Endothelial cell of umbilical vein (primary cell): ENCODE results near the gene NBL1.

Source experiments
- CTCF ChIP-seq, 2 donors: IDR thresholded peaks; 1 replicate in 1 of 2; 2 replicates in 1 of 2; pipeline ENCODE4 v1.5.1; 2011; ENCODE audit warnings: low read length in 2 of 2, mild to moderate bottlenecking in 2 of 2, moderate library complexity in 2 of 2, control low read depth in 1 of 2, inconsistent platforms in 1 of 2, low read depth in 1 of 2; ENCODE audit not compliant: insufficient read depth in 1 of 2; ENCODE audit errors: extremely low read depth in 1 of 2
- EZH2 ChIP-seq: IDR thresholded peaks from 2 replicates; pipeline ENCODE4 v1.6.1; 2012; ENCODE audit warnings: borderline replicate concordance, low read depth, mild to moderate bottlenecking, moderate library complexity, low read length, inconsistent platforms; ENCODE audit not compliant: severe bottlenecking
- GATA2 ChIP-seq: IDR thresholded peaks from 2 replicates; pipeline ENCODE4 v1.7.0; 2011; ENCODE audit warnings: low read depth, mild to moderate bottlenecking, moderate library complexity, mixed read lengths, low read length; ENCODE audit not compliant: insufficient read length, insufficient read depth
- JUN ChIP-seq: IDR thresholded peaks from 2 replicates; pipeline ENCODE4 v1.6.1; 2011; ENCODE audit warnings: borderline replicate concordance, low read depth; ENCODE audit not compliant: insufficient read length, insufficient read depth
- POLR2A ChIP-seq: IDR thresholded peaks from 2 replicates; pipeline ENCODE4 v1.6.1; 2012; ENCODE audit warnings: low read depth, mild to moderate bottlenecking, control low read depth, low read length
- POLR2AphosphoS5 ChIP-seq: IDR thresholded peaks from 2 replicates; pipeline ENCODE4 v1.6.1; 2012; ENCODE audit warnings: low read depth, mild to moderate bottlenecking, control low read depth, low read length, moderate library complexity; ENCODE audit not compliant: insufficient read depth
- TF ChIP-seq, protein P1 (sequence below): IDR thresholded peaks from 2 replicates; pipeline ENCODE4 v1.6.1; 2011; ENCODE audit not compliant: insufficient read depth, insufficient read length

DNA sequence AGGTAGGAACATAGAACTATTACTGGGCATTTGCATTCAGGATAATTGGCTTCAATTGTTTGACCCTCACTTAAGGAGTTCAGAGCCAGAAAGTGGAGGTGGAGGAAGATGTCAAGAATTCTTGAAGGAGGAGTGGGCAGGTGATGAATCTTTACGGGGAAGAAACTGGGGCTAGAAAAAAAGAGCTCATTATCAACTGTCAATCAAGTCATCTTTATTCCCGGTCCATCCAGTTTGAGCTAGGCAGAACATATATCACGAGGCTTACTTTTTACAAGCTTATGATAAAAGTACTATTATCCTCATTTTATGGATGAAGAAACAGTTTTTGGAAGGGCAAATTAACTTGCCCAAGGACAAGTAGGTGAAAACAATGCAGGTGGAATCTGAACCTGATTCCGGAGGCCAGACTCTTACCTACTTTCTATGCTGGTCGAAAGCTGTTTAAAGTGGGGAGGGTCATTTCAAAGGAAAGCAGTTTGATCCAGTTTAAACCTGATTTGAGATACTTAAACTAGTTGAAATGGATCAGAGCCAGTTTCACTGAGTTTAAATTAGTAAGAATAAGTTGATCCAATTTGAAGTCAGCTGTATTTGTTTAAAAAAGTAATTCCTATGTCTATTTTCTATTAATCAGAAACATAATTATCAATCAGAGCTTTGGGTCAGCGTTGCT, 13.3 kb upstream of the NBL1 start:
- no peak for TF ChIP-seq CTCF (IDR thresholded peaks at IDR 0.05; ENCODE audit: extremely low read depth in 1 of 2, insufficient read depth in 1 of 2, low read depth in 1 of 2, low read length in 2 of 2)
- TF ChIP-seq EZH2, result no peak
- TF ChIP-seq, protein P1, sequence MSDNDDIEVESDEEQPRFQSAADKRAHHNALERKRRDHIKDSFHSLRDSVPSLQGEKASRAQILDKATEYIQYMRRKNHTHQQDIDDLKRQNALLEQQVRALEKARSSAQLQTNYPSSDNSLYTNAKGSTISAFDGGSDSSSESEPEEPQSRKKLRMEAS, result no peak
- TF ChIP-seq GATA2, result no peak
- no peak for TF ChIP-seq POLR2A
- no peak for TF ChIP-seq JUN
- TF ChIP-seq POLR2AphosphoS5, result no peak
